GM23338 (cell line): ENCODE measurements around the gene ITPRIP. TPM values are rescaled to one million over a fixed set of nuclear protein-coding genes. Genes with fewer than 3 reads are reported as not detected.

Experiments used
- ATAC-seq: fragments of 200-7000 bp; cut with Tn5 transposase; 3 replicates; pipeline ENCODE4 v1.9.1; 2020
- DNase-seq: peaks from one replicate; pipeline ENCODE4 v3.0.0-alpha.2; 2015; ENCODE audit warnings: low spot score
- H2AFZ ChIP-seq: fragments of 200-600 bp; sonication (generic); 2 replicates; pipeline ENCODE4 v1.8.0; 2016; ENCODE audit warnings: antibody characterized with exemption, mild to moderate bottlenecking, moderate library complexity
- H3F3A ChIP-seq: fragments of 200-600 bp; sonication (generic); replicated peaks from 2 replicates; pipeline ENCODE4 v1.8.0; 2017; ENCODE audit warnings: antibody characterized with exemption, mixed run types, low read depth
- H3K27ac ChIP-seq: fragments of 200-600 bp; sonication (generic); 2 replicates; pipeline ENCODE4 v1.6.1; 2016; ENCODE audit warnings: low read depth
- H3K27me3 ChIP-seq: fragments of 200-600 bp; sonication (generic); 2 replicates; pipeline ENCODE4 v1.8.0; 2016; ENCODE audit warnings: mild to moderate bottlenecking, mixed run types, moderate library complexity; ENCODE audit not compliant: insufficient read depth
- H3K36me3 ChIP-seq: fragments of 200-600 bp; sonication (generic); 2 replicates; pipeline ENCODE4 v1.8.0; 2016; ENCODE audit warnings: mild to moderate bottlenecking; ENCODE audit not compliant: insufficient read depth
- H3K4me1 ChIP-seq: fragments of 200-600 bp; sonication (generic); 2 replicates; pipeline ENCODE4 v1.8.0; 2016; ENCODE audit warnings: mild to moderate bottlenecking, moderate library complexity; ENCODE audit not compliant: insufficient read depth
- H3K4me2 ChIP-seq: fragments of 200-600 bp; sonication (generic); 2 replicates; pipeline ENCODE4 v1.7.1; 2017; ENCODE audit warnings: mixed run types
- H3K4me3 ChIP-seq: fragments of 200-600 bp; sonication (generic); 2 replicates; pipeline ENCODE4 v1.6.1; 2016; ENCODE audit warnings: mixed run types
- H3K79me2 ChIP-seq: fragments of 200-600 bp; sonication (generic); replicated peaks from 2 replicates; pipeline ENCODE4 v1.8.0; 2017; ENCODE audit warnings: mild to moderate bottlenecking; ENCODE audit not compliant: insufficient read depth
- H3K9me2 ChIP-seq: fragments of 200-600 bp; sonication (generic); 2 replicates; pipeline ENCODE4 v1.8.0; 2017; ENCODE audit not compliant: insufficient read depth
- H4K20me1 ChIP-seq: fragments of 200-600 bp; sonication (generic); replicated peaks from 2 replicates; pipeline ENCODE4 v1.8.0; 2017; ENCODE audit warnings: mild to moderate bottlenecking; ENCODE audit not compliant: insufficient read depth
- H3K27ac Mint-ChIP-seq: 2 replicates; pipeline ENCODE4 v1.8.0; 2020; ENCODE audit warnings: inconsistent platforms, mild to moderate bottlenecking, moderate library complexity, mixed read lengths
- H3K27me3 Mint-ChIP-seq: 3 replicates; pipeline ENCODE4 v1.8.0; 2022; ENCODE audit warnings: low read depth, mild to moderate bottlenecking, moderate library complexity, mixed read lengths, inconsistent platforms; ENCODE audit not compliant: insufficient read depth, poor library complexity
- H3K36me3 Mint-ChIP-seq: 3 replicates; pipeline ENCODE4 v1.8.0; 2021; ENCODE audit warnings: low read depth, mild to moderate bottlenecking, inconsistent platforms, moderate library complexity, mixed read lengths
- H3K4me1 Mint-ChIP-seq: 3 replicates; pipeline ENCODE4 v1.8.0; 2020; ENCODE audit warnings: mild to moderate bottlenecking, inconsistent platforms, mixed read lengths
- H3K4me3 Mint-ChIP-seq: 3 replicates; pipeline ENCODE4 v1.8.0; 2021; ENCODE audit warnings: moderate library complexity, mild to moderate bottlenecking, inconsistent platforms, mixed read lengths
- H3K9me3 Mint-ChIP-seq: 3 replicates; pipeline ENCODE4 v1.8.0; 2020; ENCODE audit warnings: moderate library complexity, mild to moderate bottlenecking, inconsistent platforms, mixed read lengths
- ETS1 ChIP-seq: IDR thresholded peaks from 2 replicates; pipeline ENCODE4 v1.6.1; 2016; ENCODE audit warnings: antibody characterized with exemption
- EZH2 ChIP-seq: fragments of 200-600 bp; sonication (generic); IDR thresholded peaks from one replicate; pipeline ENCODE4 v1.8.0; 2017; ENCODE audit warnings: antibody characterized with exemption, mild to moderate bottlenecking, low read depth; ENCODE audit not compliant: unreplicated experiment
- EZH2phosphoT487 ChIP-seq: fragments of 200-600 bp; sonication (generic); IDR thresholded peaks from one replicate; pipeline ENCODE4 v1.8.1; 2018; ENCODE audit warnings: antibody characterized with exemption; ENCODE audit not compliant: unreplicated experiment
- NANOG ChIP-seq: IDR thresholded peaks from 2 replicates; pipeline ENCODE4 v1.6.1; 2016; ENCODE audit warnings: antibody characterized with exemption, borderline replicate concordance
- POLR2AphosphoS5 ChIP-seq: IDR thresholded peaks from 2 replicates; pipeline ENCODE4 v1.6.1; 2016; ENCODE audit warnings: antibody characterized with exemption, low read depth
- ZNF462 ChIP-seq: fragments of 250-450 bp; sonication (Bioruptor Pico); IDR thresholded peaks from 2 replicates; pipeline ENCODE4 v1.5.0; 2020; ENCODE audit warnings: mild to moderate bottlenecking, moderate library complexity
- polyA plus RNA-seq: library from polyadenylated mRNA; unstranded; fragments of >200 nt; fragmentation: Nextera tagmentation; extraction: Ambion mirVana; gene quantifications from 2 replicates; pipeline ENCODE4 v1.2.1, GENCODE V29; 2016
- total RNA-seq: library from RNA; depleted of rRNA; stranded (reverse); fragments of >200 nt; shearing (Covaris generic); gene quantifications from 2 replicates; pipeline ENCODE4 v1.2.3, GENCODE V29; 2014
- TF ChIP-seq, protein P1 (sequence below), 2 experiments: fragments of 200-600 bp in 1 of 2; sonication (generic) in 1 of 2; conservative IDR thresholded peaks; 2 replicates each; pipeline versions ENCODE4 v1.5.1 to v1.6.1; 2016 to 2017; ENCODE audit warnings: antibody characterized with exemption in 2 of 2, low read depth in 2 of 2, mild to moderate bottlenecking in 2 of 2, moderate library complexity in 1 of 2

Gene ITPRIP
- total and polyA plus RNA-seq, 2 experiments from 2014 or later = 6.9 to 15.2 TPM

DNA sequence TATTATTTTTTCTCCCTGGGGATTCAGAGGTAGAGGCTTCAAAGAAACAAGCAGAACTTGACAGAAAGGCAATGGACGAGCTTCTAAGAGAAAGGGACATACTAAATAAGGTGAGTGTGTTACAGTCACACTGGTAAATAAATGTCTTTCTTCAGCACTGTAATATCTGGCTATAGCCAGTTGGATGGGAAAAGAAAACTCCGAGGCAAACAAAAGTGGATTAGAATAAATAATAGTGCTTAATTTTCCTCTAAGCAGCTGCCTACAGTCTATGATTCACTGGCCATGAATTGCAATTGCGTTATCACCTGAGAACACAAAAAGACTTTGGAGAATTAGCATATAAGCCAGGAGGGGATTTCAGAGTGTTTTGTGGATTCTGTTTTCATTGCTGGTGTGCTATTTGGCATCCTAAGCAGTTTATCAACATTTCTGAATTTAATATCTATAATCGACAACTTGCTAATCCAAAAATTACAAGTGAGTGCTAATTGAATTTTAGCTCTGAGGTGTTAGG, 38.6 kb upstream of the ITPRIP start (continued):
- TF ChIP-seq EZH2 (no peak), NANOG (no peak), EZH2phosphoT487 (no peak), ZNF462 (no peak)

- Histone ChIP-seq H4K20me1 (no peaks in the 10 kb centered on the region), H3K4me1 (peaks cover 10% of the 10 kb centered on the region; the same call in 1 of the 2 replicates), H3K4me3 (no peak overlapping the region), H3K9me2 (no peaks in the 10 kb centered on the region), H2AFZ (no peak overlapping the region), H3K36me3 (no peaks in the 10 kb centered on the region), H3K27me3 (no peaks in the 10 kb centered on the region), H3F3A (no peaks in the 10 kb centered on the region), H3K4me2 (no peak overlapping the region), H3K27ac (no peak overlapping the region), H3K79me2 (no peaks in the 10 kb centered on the region)
- no peak for DNase-seq
- H3K36me3 Mint-ChIP-seq = peaks cover 16% of the 10 kb centered on the region
- peaks cover 2% of the 10 kb centered on the region for H3K27me3 Mint-ChIP-seq
- no peak for ATAC-seq
- H3K27ac Mint-ChIP-seq = no peak overlapping the region
- H3K9me3 Mint-ChIP-seq = peaks cover 11% of the 10 kb centered on the region; the same call in 1 of the 3 replicates
- H3K4me1 Mint-ChIP-seq = peaks cover 23% of the 10 kb centered on the region
- no peak overlapping the region for H3K4me3 Mint-ChIP-seq
- TF ChIP-seq ETS1 = no peak
- TF ChIP-seq POLR2AphosphoS5 = no peak
- TF ChIP-seq EZH2 = no peak
- TF ChIP-seq, protein P1, sequence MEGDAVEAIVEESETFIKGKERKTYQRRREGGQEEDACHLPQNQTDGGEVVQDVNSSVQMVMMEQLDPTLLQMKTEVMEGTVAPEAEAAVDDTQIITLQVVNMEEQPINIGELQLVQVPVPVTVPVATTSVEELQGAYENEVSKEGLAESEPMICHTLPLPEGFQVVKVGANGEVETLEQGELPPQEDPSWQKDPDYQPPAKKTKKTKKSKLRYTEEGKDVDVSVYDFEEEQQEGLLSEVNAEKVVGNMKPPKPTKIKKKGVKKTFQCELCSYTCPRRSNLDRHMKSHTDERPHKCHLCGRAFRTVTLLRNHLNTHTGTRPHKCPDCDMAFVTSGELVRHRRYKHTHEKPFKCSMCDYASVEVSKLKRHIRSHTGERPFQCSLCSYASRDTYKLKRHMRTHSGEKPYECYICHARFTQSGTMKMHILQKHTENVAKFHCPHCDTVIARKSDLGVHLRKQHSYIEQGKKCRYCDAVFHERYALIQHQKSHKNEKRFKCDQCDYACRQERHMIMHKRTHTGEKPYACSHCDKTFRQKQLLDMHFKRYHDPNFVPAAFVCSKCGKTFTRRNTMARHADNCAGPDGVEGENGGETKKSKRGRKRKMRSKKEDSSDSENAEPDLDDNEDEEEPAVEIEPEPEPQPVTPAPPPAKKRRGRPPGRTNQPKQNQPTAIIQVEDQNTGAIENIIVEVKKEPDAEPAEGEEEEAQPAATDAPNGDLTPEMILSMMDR (conservative IDR thresholded peaks at IDR 0.05; ENCODE audit: low read depth in 2 of 2) = no peak
These were observed 36.3 kb upstream of the ITPRIP start for GRCh38 chr10:104374591-104374990.
